GM12878 (cell line): ENCODE results near the gene NPR2. TPM values are rescaled to one million over a fixed set of nuclear protein-coding genes. Genes with fewer than 3 reads are reported as not detected.

Source experiments
- ATAC-seq: fragments of 200-7000 bp; cut with Tn5 transposase; 3 replicates; pipeline ENCODE4 v1.9.1; 2020; ENCODE audit warnings: mild to moderate bottlenecking, moderate library complexity
- BruUV-seq: library from RNA; stranded (reverse); fragments of 400-500 nt; replicated peaks from 2 replicates; lab custom pipeline; 2021; lab: Mats Ljungman, UMichigan
- CTCF ChIA-PET: fragments of 300-600 bp; sonication (Branson Sonifier 250); formaldehyde crosslinking; extraction: SDS; loops from one replicate; lab custom pipeline; 2021; ENCODE audit warnings: inconsistent platforms; lab: Yijun Ruan, JAX
- POLR2A ChIA-PET: fragments of 350-600 bp; formaldehyde crosslinking; extraction: SDS; loops from one replicate; lab custom pipeline; 2021; ENCODE audit warnings: inconsistent platforms; lab: Charles Lee
- RAD21 ChIA-PET: fragments of 300-600 bp; sonication (Branson Sonifier 250); formaldehyde crosslinking; loops from one replicate; lab custom pipeline; 2023; ENCODE audit warnings: antibody characterized with exemption; ENCODE audit not compliant: unreplicated experiment; lab: Charles Lee
- SMC1A ChIA-PET: fragments of 300-600 bp; sonication (Branson Sonifier 250); formaldehyde crosslinking; loops from one replicate; lab custom pipeline; 2023; ENCODE audit not compliant: unreplicated experiment, uncharacterized antibody; lab: Charles Lee
- DNase-seq: peaks from one replicate; pipeline ENCODE4 v3.0.0-alpha.2; 2011; ENCODE audit warnings: low read depth, low spot score
- FAIRE-seq: peaks from 3 replicates; lab custom pipeline; 2011; peaks lifted over from hg19 to GRCh38; lab: Jason Lieb, UNC
- H2AFZ ChIP-seq: 2 replicates; pipeline ENCODE4 v1.6.0; 2011; ENCODE audit warnings: low read depth, low read length, control low read depth; ENCODE audit not compliant: control insufficient read depth
- H3K27ac ChIP-seq: 2 replicates; pipeline ENCODE4 v1.5.1; 2011; ENCODE audit warnings: control low read depth; ENCODE audit not compliant: control insufficient read depth, insufficient read depth
- H3K27me3 ChIP-seq, 2 experiments: replicated peaks in 1 of 2; 2 replicates each; pipeline versions ENCODE4 v1.6.0 to v1.6.1; 2011; ENCODE audit warnings: low read length in 1 of 2; ENCODE audit not compliant: control insufficient read depth in 2 of 2, insufficient read depth in 2 of 2
- H3K36me3 ChIP-seq, 2 experiments: 2 replicates each; pipeline ENCODE4 v1.5.1; 2011; ENCODE audit warnings: low read length in 1 of 2; ENCODE audit not compliant: control insufficient read depth in 2 of 2, insufficient read depth in 2 of 2
- H3K4me1 ChIP-seq: 2 replicates; pipeline ENCODE4 v1.6.1; 2011; ENCODE audit warnings: mild to moderate bottlenecking, low read length, moderate library complexity, mixed read lengths; ENCODE audit not compliant: control insufficient read depth, insufficient read depth
- H3K4me2 ChIP-seq: 2 replicates; pipeline ENCODE4 v1.6.0; 2011; ENCODE audit warnings: control low read depth; ENCODE audit not compliant: control insufficient read depth, insufficient read depth
- H3K4me3 ChIP-seq: fragments of 200-600 bp; sonication (generic); 2 replicates; pipeline ENCODE4 v1.5.1; 2016
- H3K79me2 ChIP-seq: 2 replicates; pipeline ENCODE4 v1.6.0; 2011; ENCODE audit warnings: low read length; ENCODE audit not compliant: control insufficient read depth, insufficient read depth
- H3K9ac ChIP-seq: 2 replicates; pipeline ENCODE4 v1.8.0; 2011; ENCODE audit warnings: low read length, control low read depth, mixed read lengths; ENCODE audit not compliant: control insufficient read depth, insufficient read depth
- H3K9me3 ChIP-seq: replicated peaks from 3 replicates; pipeline ENCODE4 v1.5.1; 2011; ENCODE audit warnings: mild to moderate bottlenecking, low read length; ENCODE audit not compliant: control insufficient read depth, insufficient read depth
- H4K20me1 ChIP-seq: 2 replicates; pipeline ENCODE4 v1.6.0; 2011; ENCODE audit not compliant: control insufficient read depth, insufficient read depth
- POLR2AphosphoS5 ChIP-seq: IDR thresholded peaks from 2 replicates; pipeline ENCODE4 v1.6.1; 2011; ENCODE audit warnings: mild to moderate bottlenecking, low read length, inconsistent platforms
- WGBS: methylation state at CpG from one replicate; pipeline ENCODE4 v1.1.6; 2016; ENCODE audit warnings: low lambda C conversion rate; ENCODE audit not compliant: insufficient replicate concordance, insufficient coverage; ENCODE audit errors: missing lambda C conversion rate; 5-methylcytosine and 5-hydroxymethylcytosine counted together
- in situ Hi-C: fragments of 300-500 bp; cut with MboI; formaldehyde crosslinking; loops from 9 replicates; pipeline ENCODE4 v1.14.3; 2018; ENCODE audit warnings: mixed read lengths
- intact Hi-C: fragments of 100-400 bp; cut with micrococcal nuclease; formaldehyde crosslinking; loops from one replicate; pipeline ENCODE4 v1.14.2; 2022; ENCODE audit not compliant: unreplicated experiment
- polyA plus RNA-seq, 11 experiments: library from polyadenylated mRNA; depleted of rRNA in 4 of 11; unstranded in 6 of 11; stranded (reverse) in 5 of 11; fragments of >200 nt; fragmentation: Nextera tagmentation in 4 of 11; fragmentation: Illumina TruSeq in 1 of 11; extraction: Ambion mirVana in 4 of 11; extraction: Trizol in 1 of 11; gene quantifications; 1 replicate in 1 of 11; 2 replicates in 10 of 11; pipeline versions ENCODE4 v1.2.1 to v1.2.3, GENCODE V29; 2011 to 2016; ENCODE audit warnings: inconsistent platforms in 2 of 11, missing spikeins in 2 of 11, low read depth in 1 of 11
- total RNA-seq, 4 experiments: library from RNA; depleted of rRNA in 3 of 4; stranded (reverse); fragments of >200 nt in 3 of 4; fragmentation: Illumina TruSeq in 1 of 4; extraction: Trizol in 1 of 4; gene quantifications; 2 replicates each; pipeline versions ENCODE4 v1.2.1 to v1.2.3, GENCODE V29; 2013 to 2021
- TF ChIP-seq, protein P1 (sequence below): IDR thresholded peaks from 2 replicates; pipeline ENCODE4 v1.6.1; 2011; ENCODE audit warnings: mild to moderate bottlenecking, low read depth, low read length, moderate library complexity; ENCODE audit not compliant: insufficient replicate concordance

Gene NPR2
- total and polyA plus RNA-seq, 10 of the 15 experiments (the other 5 are each of a cell fraction or from before 2014, with no cell fraction given) = 2.0 to 20.9 (median 6.8) TPM

- Histone ChIP-seq H3K4me1 (peaks cover 28% of the 10 kb centered on the region), H3K4me2 (no peak overlapping the region), H3K36me3 (no peaks in the 10 kb centered on the region), H3K79me2 (no peaks in the 10 kb centered on the region; the same call in 1 of the 2 replicates), H3K4me3 (no peak overlapping the region), H2AFZ (no peak overlapping the region), H4K20me1 (no peaks in the 10 kb centered on the region), H3K27ac (no peak overlapping the region; the same call in 1 of the 2 replicates)
- no TSS peak for BruUV-seq
- intact Hi-C loops = no loop called here
- ChIA-PET POLR2A (interaction anchor here (1.1 to 6.2 kb wide), 2 partner anchors 12 to 70 kb away, joined by 4 to 80 read pairs; no protein-coding TSS in a partner anchor), RAD21 (interaction anchor here (0.9 to 5.4 kb wide), 8 partner anchors 11 to 104 kb away, joined by 3 to 41 read pairs (median 4); partner anchors contain the start of genes HINT2 and SPAG8)
- FAIRE-seq = no peak
- 86% methylated on average over 5 of the region's 5 CpGs for whole genome bisulfite sequencing
- TF ChIP-seq, protein P1, sequence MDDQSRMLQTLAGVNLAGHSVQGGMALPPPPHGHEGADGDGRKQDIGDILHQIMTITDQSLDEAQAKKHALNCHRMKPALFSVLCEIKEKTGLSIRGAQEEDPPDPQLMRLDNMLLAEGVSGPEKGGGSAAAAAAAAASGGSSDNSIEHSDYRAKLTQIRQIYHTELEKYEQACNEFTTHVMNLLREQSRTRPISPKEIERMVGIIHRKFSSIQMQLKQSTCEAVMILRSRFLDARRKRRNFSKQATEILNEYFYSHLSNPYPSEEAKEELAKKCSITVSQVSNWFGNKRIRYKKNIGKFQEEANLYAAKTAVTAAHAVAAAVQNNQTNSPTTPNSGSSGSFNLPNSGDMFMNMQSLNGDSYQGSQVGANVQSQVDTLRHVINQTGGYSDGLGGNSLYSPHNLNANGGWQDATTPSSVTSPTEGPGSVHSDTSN = no peak
- TF ChIP-seq POLR2AphosphoS5 = no peak
- TF ChIP-seq, all 136 proteins: peak for 0
- ChIA-PET CTCF (interaction anchor here (0.7 to 7.8 kb wide), 10 partner anchors 11 to 186 kb away, joined by 3 to 59 read pairs (median 8); partner anchors contain the start of genes ARHGEF39, HINT2 and SPAG8), SMC1A (interaction anchor here (0.8 to 8.9 kb wide), 9 partner anchors 12 to 49 kb away, joined by 3 to 118 read pairs (median 4); partner anchors contain the start of gene SPAG8)
- H3K9me3 ChIP-seq = no peaks in the 10 kb centered on the region
- H3K9ac ChIP-seq = no peak overlapping the region
- in situ Hi-C loops = no loop called here
- no peaks in the 10 kb centered on the region for H3K27me3 ChIP-seq
- ATAC-seq (no peak), DNase-seq (no peak)
These were observed 41.4 kb downstream of the NPR2 start for GRCh38 chr9:35832814-35833213.
